Erythroblast (primary cell): ENCODE measurements around the gene PITPNC1.
"Not testable (repeated sequence)": the region's sequence is repeated elsewhere in the genome, so short reads cannot be mapped to it uniquely, and the experiment has no call there.

Experiments
- DNase-seq, 2 experiments: peaks; one replicate each; lab custom pipeline; 2025; lab: John Stamatoyannopoulos, UW
- GATA1 ChIP-seq: IDR thresholded peaks from 2 replicates; pipeline ENCODE4 v1.6.1; 2011; ENCODE audit warnings: low read depth, mild to moderate bottlenecking, control low read depth, low read length, moderate library complexity
- POLR2A ChIP-seq: IDR thresholded peaks from 2 replicates; pipeline ENCODE4 v1.6.1; 2011; ENCODE audit warnings: mild to moderate bottlenecking, low read length

The PITPNC1 gene

GRCh38 chr17:67376737-67377487 is at the start of gene PITPNC1:
Gene PITPNC1 (plus strand): TSS chr17:67377281.
- peak; percentile 78 to 86 for DNase-seq
- TF ChIP-seq POLR2A (peak; percentile 23), GATA1 (no peak)

GRCh38 chr17:67328026-67328425 is 49.1 kb upstream of the PITPNC1 start:
- no peak for TF ChIP-seq POLR2A
- TF ChIP-seq GATA1 = no peak
- no peak for DNase-seq

GRCh38 chr17:67331381-67332161 is 45.5 kb upstream of the PITPNC1 start:
- DNase-seq = not testable (repeated sequence)

- DNase-seq = not testable (repeated sequence)
Observed at GRCh38 chr17:67332162-67332508, 44.9 kb upstream of the PITPNC1 start.

- no peak for DNase-seq
- no peak for TF ChIP-seq GATA1
- TF ChIP-seq POLR2A = no peak
Observed at GRCh38 chr17:67335245-67335835, 41.7 kb upstream of the PITPNC1 start.

- no peak for TF ChIP-seq POLR2A
- no peak for TF ChIP-seq GATA1
Observed at GRCh38 chr17:67336859-67337258, 40.2 kb upstream of the PITPNC1 start.

GRCh38 chr17:67338353-67338752 is 38.7 kb upstream of the PITPNC1 start:
- DNase-seq = not testable (repeated sequence)

More at GRCh38 chr17:67336859-67337258, 40.2 kb upstream of the PITPNC1 start:
- DNase-seq = no peak

GRCh38 chr17:67343237-67343636 is 33.8 kb upstream of the PITPNC1 start:
- no peak for DNase-seq
- TF ChIP-seq GATA1 (no peak), POLR2A (no peak)

GRCh38 chr17:67347826-67348225 is 29.3 kb upstream of the PITPNC1 start:
- TF ChIP-seq POLR2A = no peak
- no peak for TF ChIP-seq GATA1
- DNase-seq = no peak

- TF ChIP-seq GATA1 = no peak
- TF ChIP-seq POLR2A = no peak
- DNase-seq = no peak
Observed at GRCh38 chr17:67349420-67349819, 27.7 kb upstream of the PITPNC1 start.

- TF ChIP-seq POLR2A = no peak
- DNase-seq = no peak
Observed at GRCh38 chr17:67353161-67353560, 23.9 kb upstream of the PITPNC1 start.

- TF ChIP-seq GATA1 (no peak), POLR2A (no peak)
- DNase-seq = no peak
Observed at GRCh38 chr17:67353929-67354574, 23.0 kb upstream of the PITPNC1 start.

GRCh38 chr17:67358612-67359011 is 18.5 kb upstream of the PITPNC1 start:
- DNase-seq = no peak

GRCh38 chr17:67359960-67360791 is 16.9 kb upstream of the PITPNC1 start:
- DNase-seq = peak; percentile 45 to 57

More at GRCh38 chr17:67358612-67359011, 18.5 kb upstream of the PITPNC1 start:
- no peak for TF ChIP-seq GATA1
- TF ChIP-seq POLR2A = no peak

More at GRCh38 chr17:67359960-67360791, 16.9 kb upstream of the PITPNC1 start:
- TF ChIP-seq POLR2A = no peak
- TF ChIP-seq GATA1 = no peak
